HG02840 (cell line): Measurements from ENCODE around the gene GPR34.
A peak's percentile ranks its signal among the peaks of the same experiment; 100 is the strongest.
"Not testable (repeated sequence)": the region's sequence is repeated elsewhere in the genome, so short reads cannot be mapped to it uniquely, and the experiment has no call there.

Source experiments
- ATAC-seq: cut with Tn5 transposase; IDR thresholded peaks from one replicate; pipeline ENCODE4 v1.9.1; 2021; ENCODE audit warnings: mild to moderate bottlenecking, moderate library complexity, moderate number of reproducible peaks; ENCODE audit not compliant: unreplicated experiment, low FRiP score

Gene GPR34

DNA sequence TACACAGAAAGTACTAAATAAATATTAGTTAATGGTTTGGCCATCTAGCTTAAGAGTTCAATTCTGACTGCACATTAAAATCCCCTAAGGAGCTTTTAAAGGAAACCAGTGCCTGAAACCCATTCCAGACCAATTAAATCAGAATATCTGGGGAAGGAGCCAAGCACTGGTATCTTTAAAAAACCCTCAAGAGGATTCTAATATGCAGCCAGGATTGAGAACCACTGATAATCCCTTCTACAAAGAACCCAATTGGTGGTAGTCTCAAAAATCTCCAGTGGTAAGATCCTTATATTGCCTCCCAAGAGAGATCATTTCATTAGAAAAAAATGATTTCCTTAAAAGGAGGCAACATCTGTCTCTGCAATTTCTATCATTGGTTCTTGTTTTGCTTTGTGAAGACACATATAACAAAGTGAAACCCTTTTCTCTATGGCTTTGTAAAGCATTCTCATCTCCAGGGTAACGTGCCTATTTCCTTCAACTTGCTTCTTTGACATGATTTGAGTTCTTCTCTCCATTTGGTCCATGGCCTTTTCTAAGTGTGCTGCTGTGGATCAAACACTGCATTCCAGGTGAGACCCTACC, 3.5 kb downstream of the GPR34 start:
- no peak for ATAC-seq

DNA sequence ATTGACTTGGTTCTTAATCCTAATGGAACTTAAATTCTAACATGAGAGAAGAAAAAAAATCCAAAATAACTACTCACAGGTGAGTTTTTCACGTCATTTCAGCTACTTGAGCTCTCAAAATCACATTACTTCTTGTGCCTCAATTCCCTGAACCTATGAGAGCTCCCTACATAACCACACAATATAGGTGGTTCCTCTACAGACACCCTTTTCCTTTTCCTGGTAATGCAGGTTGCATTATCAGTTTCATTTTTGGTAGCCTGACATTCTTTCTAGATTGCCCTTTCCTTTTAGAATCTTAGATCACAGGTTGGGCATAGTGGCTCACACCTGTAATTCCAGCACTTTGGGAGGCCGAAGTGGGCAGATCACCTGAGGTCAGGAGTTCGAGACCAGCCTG, 4.3 kb downstream of the GPR34 start:
- ATAC-seq = no peak

DNA sequence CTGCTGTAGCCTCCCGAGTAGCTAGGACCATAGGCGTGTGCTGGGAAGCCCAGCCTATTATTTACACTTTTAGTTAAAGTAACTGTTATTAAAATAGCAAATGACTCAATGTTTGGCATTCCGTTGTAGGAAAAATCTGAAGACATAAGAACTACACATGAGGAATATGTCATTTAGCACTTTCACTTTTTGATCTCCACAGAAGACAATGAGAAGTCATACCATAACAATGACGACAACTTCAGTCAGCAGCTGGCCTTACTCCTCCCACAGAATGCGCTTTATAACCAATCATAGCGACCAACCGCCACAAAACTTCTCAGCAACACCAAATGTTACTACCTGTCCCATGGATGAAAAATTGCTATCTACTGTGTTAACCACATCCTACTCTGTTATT, 6.7 kb downstream of the GPR34 start:
- ATAC-seq = no peak

DNA sequence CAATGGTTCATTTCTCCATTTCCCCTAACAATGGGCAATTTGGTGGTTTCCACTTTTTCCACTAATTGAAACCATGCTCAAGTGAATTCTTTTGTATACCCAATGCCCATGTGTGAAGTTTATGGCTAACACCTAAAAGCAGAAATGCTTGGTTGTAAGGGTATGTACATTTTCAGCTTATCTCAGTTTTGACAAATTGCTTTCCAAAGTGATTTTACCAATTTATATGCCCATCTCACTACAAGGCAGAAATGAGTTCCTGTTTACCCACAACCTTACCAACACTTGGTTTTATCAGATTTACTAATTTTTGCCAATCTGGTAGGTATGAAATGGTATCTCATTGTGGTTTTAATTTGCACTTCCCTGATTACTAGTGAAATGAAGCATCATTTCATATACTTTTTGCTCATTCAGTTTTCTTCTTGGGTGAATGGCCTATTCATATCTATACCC, 14.8 kb downstream of the GPR34 start:
- no peak for ATAC-seq

DNA sequence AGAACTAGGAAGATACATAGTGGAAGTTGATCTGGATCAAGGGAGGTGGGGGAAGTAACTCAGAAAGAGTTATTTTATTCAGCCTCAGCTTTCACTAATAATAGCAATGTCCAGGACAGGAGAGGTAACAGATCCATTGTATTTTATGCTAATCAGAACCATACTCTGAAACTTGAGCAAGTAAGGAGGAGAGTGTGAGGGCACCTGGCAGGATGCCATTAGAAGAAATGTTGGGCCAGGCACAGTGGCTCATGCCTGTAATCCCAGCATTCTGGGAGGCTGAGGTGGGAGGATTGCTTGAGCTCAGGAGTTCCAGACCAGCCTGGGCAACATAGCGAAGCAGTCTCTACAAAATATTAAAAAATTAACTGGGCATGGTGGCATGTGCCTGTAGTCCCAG, 16.3 kb downstream of the GPR34 start:
- ATAC-seq = no peak

DNA sequence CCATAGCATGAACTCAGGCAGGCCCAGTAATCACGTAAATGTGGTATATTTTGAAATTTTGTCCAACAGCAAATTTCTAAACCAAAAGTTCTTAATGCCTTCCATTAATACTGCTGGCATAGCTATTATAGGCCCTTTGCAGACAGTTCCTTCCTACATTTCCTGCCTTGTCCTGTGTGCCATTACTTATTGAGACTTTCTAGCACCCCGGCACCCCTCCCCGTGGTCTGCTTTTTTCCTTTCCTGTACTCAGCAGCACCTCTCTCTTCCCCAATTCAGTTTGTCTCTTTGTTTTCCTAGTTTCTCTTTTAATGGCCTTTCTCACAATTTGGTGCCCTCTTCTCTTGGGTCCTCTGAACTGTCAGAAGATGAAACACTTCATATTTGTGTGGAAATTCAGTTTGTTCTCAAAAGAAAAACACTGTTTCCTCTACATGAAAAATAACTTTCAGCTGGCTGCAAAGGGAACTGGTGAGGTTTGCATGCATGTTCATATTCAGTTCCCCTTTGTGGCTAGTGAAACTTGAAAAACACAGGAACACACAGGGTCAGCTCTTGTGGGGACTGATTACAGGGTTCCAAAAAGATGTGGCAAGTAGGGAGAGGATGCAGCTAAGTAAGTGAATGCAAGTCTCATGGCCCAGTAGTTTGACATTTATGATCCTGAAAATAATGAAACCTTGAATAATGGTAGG, 17.1 kb downstream of the GPR34 start:
- peak; percentile 64 for ATAC-seq

DNA sequence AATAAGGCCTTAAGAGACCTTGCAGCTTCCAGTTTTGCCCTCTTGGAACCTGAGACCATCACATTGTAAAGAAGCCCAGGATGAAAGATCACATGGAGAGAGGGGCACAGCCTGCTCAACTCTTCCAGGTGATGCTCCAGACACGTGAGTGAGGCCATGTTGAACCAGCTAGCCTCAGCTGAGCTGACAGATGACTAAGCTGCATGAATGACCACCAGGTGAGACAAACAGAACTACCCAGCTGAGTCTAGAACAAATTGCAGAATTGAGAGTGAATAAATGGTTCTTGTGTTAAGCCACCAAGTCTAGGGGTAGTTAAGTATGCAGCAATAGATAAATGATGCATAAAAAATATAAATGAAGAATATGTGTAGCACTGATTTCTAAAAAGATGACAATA, 18.4 kb downstream of the GPR34 start:
- ATAC-seq = no peak

DNA sequence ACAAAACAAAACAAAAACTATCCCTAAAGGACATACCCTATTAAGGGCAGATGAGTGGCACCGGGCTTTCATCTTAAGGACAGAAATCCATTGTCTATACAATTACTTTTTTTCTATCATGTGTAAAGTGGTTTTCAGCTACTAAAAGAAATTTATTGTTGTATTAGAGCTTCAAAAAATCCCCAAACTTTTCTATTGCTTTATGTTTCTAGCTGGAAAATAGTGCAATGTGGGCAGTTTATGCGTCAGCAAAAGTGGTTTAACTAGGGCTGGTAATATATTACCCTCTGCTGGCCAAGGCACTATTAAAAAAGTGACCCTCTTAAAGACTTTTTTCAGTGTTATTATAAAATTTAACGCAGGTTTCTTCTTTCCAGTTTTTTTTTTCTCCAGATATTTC, 19.7 kb downstream of the GPR34 start:
- no peak for ATAC-seq

DNA sequence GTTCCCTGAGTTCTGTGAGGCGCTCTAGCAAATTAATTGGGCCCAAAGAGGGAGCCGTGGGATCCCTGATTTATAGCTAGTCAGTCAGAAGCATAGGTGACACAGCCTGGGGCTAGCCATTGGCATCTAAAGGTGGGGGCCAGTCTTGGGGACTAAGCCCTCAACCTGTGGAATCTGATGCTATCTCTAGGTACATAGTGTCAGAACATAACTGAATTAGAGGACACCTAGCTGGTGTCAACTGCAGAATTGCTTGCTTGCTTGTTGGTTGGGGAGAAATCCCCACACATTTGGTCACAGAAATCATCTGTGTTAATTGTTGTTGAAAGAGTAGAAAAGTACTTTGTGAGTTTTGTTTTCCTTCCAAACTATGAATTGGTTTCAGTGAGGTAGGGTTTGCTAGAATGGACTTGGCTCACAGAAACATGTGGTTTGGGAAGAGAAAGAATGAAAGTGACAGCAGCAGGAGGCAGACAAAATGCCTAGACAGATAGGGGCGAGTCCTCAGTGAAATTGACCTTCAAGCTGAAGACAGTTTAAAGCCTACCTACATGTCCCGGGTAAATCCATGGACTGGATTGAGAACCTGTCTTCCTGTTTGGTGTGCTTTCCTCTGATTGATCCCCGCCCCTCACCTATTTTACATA, 22.4 kb downstream of the GPR34 start:
- ATAC-seq = no peak

DNA sequence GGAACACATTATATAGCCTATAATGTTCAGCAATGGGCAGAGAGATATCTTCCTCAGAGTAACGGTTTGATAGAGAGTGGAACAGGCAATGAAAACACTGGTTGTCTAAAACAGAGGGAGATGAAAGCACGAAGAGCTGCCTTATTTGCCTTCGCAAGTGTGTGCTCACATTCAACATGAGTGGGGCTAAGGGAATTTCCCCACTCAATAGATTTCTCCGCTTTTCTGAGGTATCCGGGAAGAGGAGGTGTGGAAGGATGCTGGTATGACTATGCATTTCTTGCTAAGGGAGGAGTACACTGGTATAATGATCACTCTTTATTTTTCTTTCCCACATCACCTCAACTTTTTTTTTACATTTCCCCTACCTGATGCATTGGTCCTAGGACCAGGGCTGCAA, 27.4 kb downstream of the GPR34 start:
- ATAC-seq = no peak

DNA sequence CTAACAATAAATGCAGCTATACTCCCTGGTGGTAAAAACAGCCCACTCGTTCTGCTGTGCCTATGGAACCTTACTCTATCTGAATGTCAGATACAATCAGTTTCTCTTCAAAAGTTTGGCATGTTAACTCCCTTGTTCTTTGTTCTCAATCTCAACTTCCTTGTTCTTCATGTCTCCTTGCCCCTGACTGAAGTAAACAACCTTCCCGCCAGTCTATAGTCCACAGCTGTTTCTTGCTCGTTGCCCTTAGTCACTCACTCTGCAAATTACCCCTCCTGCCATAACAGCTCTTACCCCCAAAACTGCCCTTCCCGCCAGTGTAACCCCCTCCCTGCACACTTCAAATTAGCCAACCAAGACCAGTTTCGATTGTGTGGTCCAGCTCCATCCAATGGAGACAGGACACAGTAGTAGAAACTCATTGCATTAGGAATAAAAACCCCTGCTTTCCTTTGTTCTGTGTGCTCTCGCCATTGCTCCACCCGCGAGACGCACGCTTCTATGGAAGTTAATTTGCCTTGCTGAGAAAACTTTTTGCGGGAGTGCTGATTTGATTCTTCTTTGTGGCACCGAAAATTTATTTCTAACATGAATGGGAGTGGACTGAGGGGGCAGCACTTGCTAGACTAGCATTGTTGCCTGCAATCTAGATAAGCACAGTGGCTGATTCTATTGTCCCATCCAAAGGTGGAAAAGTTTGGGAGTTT, 28.1 kb downstream of the GPR34 start:
- no peak for ATAC-seq

DNA sequence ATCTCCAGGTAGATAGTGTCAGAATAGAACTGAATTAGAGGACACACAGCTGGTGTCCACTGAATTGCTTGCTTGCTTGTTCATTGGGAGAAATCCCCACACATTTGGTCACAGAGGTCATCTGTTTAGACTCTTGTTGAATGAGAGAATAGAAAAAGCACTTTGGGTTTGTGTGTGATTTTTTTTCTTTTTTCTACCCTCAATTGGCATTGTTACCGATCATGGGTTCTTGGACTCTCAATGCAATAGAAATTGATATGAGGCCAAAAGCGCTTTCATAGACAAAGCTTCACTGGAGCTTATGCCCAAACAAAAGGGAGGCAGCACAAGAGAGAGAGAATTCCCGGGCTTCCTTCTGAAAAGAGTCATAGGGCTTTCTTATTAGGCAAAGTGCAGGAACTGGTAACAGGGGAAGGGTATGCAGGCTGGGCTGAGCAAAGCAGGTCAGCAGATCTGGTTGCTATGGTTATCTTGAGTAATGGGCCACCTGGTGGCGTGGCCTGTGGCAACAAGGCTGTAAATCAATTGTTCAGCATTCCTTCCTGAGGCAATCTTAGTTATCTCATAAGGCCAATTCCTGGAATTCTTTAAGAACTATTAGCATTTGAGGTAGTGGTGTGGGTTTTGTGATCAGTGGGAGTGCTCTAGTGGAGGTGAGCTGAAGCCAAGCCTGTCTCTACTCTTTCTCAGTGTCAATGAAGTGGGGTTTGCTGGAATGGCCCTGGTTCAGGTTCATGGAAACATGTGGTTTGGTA, 29.9 kb downstream of the GPR34 start:
- no peak for ATAC-seq

DNA sequence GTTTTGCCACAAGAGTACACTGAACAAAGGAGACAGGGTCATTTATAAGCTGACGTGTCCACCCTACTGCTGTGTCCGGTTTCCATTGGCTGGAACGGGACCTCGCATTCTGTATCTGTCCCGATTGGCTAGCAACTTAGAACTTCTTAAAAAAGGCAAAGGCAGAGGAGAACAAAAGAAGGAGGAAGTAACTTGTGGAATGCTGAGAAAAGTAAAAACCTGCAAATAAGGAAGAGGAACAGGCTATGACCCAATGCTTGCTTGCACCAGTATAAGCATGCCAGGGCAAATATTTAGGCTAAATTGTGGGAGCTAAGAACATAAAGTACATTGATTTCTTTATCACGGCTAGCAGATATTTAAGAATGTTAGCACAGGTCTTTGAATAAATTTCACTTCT, 30.8 kb downstream of the GPR34 start:
- not testable (repeated sequence) for ATAC-seq

DNA sequence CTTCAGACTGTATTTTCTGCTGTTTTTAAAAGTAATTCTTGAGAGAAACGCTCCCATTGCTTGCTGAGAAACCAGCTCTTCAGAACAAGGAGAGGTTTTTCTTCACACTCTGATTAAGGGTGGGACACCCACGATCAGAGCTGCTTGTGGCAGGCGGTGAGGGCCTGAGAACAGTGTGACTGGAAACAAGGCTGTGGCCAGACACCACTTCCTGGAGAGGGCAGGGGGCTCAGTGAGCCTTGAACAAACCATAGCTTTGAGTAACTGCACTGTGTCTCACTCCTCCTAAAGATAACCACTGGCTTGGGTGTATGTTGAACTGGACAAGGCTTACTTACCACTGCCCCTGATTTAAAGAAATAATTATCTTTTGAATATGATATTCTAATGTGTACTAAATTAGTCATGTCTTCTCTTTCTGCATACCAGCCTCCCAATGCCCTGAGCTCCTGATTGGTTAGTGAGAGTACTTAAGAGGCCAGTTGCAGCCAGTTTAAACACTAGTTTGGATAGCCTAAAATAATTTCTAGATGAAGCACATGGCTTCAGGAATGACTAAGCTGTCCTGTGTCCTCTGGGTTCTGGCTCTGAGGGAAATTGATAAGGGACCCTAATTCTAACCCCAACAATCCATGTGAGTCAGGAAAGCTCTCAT, 31.5 kb downstream of the GPR34 start:
- ATAC-seq = peak; percentile 75

DNA sequence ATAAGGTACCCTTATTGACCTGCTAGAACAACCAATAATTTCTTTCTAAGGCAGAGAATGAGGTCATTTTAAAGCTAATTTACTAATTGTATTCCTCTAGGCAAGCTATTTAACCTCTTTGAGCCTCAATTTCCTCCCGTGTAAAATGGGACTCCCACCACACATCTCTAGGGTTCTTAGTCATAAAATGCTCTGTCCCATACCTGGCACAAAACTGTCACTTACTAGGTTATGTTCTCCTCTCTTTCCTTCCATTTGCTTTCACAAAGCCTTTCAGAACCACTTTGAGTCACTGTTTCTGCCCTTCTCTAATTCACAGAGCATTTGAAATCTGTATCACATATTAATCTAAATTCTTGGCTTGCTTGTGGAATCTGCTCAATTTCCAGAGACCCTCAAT, 32.8 kb downstream of the GPR34 start:
- no peak for ATAC-seq

DNA sequence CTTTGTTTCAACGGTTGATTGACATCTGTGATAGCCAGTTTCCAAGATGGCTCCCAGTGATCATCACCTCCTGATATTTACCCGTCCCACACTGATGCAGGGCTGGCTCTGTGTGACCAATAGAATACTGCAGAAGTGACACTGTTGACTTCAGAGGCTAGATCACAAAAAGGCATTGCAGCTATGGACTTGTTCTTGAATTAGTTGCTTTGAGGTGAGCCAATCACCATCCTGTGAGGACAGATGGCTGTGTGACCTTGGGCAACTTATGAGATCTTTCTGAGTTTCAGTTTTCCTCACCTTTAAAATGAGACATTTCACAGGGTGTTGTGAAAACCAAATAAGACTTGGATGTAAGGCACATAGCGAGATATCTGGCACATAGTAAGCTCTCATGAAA, 33.4 kb downstream of the GPR34 start:
- ATAC-seq = no peak

DNA sequence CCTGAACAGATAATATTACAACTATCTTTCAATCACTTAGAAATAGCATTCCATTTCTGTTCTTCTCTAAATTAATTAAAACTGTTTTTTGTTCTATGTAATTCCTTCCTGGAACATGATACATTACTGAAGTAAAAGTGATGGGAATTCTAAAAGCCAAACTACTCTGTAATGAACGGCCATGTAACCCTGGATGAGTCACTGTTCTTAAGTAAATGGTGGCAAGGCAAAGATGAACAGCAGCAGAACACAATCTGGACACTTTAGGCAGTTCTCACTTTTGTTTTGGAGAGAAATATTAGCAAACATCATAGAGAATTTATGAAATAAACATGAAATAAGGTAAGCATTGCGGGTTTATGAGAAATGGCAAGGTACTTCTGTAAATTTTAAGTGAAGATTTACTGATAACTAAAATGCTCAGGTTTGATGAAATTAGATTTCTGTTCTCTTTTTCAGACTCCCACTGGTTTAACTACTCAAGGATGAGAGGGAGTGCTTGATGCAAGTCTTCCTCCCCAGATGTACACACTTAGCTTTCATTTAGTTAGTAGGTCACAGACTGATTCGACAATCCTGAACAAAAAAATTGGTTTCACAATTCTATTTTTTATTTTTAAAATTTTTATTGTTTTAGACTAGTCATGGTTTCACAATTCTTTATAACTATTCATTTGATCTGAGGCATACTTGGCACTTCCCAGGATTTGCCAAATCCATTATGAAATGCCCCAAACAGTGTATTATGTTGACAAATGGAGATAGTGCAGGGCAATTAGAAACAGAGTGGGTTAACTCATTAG, 34.2 kb downstream of the GPR34 start:
- no peak for ATAC-seq

DNA sequence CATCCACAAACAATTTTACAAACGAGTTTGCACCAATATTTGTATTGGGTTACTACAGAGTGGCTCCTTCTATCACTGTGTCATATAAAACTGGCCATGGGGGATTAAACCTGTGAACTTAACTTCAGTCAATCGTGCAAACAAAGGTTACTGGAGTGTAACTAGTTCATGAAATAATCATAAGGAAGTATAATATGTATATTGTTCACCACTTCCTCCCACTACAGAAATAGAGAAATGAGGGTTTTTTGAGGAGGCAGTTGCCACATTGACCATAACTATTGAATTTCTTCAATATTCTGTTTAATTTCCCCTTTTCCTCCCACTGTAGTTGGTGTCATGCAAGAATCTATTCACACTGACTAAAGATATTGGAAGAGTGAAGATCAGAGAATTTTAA, 35.1 kb downstream of the GPR34 start, which contains the start of gene GPR82:
Gene GPR82 (plus strand): TSS at position 356 of the 400 bp plus-strand sequence. CDS start 2,846 bp downstream, outside the sequence.
- ATAC-seq = no peak

DNA sequence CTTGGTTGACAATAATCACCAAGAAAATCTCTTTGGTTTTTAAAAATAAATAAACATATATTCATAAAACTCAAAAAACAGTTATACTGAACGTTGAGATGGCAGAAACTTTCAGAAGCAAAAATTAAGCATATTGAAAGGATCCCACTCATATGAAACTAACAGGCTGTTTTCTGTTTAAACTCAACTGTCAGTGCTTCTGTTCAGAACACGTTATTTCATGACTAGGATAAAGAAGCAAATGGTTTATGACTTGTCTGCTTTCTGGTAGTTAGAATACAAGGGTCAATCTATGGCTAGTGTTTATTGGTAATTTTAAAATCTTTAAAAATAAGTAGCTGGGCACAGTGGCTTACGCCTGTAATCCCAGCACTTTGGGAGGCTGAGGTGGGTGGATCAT, 39.4 kb downstream of the GPR34 start:
- ATAC-seq = no peak
